GM18508 (cell line): ENCODE data around the gene EXOC4.

Source experiments
- ATAC-seq: cut with Tn5 transposase; IDR thresholded peaks from one replicate; pipeline ENCODE4 v1.9.1; 2021; ENCODE audit warnings: moderate number of reproducible peaks; ENCODE audit not compliant: insufficient read depth, unreplicated experiment

The EXOC4 gene

GRCh38 chr7:133409966-133410365 is 157.1 kb downstream of the EXOC4 start:
- ATAC-seq, result no peak

- no peak for ATAC-seq
Observed at GRCh38 chr7:133411395-133411794, 158.5 kb downstream of the EXOC4 start.

DNA sequence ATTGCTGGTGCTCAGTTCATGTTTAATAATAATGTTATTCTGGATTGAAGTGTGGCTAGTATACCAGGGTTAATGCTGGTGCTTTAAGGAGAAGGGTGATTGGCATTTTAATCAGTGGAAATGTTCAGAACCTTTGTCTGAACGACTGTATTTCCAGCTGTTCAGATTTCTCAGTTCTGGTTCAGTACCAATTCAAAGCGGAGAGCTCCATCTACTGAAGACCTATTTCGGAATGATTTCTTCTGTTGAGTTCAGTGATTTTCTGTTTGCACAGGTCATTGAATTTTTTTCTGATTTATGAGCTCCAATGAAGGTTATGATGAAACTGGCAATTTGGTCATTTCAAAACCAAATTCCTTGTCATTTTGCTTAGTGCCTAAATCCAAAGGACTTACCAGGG is 160.1 kb downstream of the EXOC4 start:
- no peak for ATAC-seq

GRCh38 chr7:133419041-133419440 is 166.2 kb downstream of the EXOC4 start:
- no peak for ATAC-seq

GRCh38 chr7:133423618-133424017 is 170.7 kb downstream of the EXOC4 start:
- no peak for ATAC-seq

DNA sequence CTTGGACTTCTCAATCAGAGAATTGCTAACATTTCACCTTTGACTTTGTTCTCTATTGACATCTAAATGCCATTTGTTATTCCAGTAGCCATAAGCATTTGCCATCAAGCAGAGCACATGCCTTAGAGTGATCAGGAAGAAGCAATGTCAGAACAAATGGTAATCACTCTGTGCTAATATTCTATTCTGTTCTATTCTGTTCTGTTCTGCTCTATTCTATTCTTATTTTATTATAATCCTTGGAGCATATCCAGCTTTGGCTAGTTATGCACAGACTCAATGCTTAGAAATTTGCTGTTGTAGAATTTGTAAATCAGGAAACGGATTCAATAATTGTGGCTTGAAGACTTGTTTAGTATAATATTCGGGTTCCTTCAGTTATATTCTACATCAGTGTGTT is 175.4 kb downstream of the EXOC4 start:
- no peak for ATAC-seq

- no peak for ATAC-seq
Observed at GRCh38 chr7:133428876-133429275, 176.0 kb downstream of the EXOC4 start.

DNA sequence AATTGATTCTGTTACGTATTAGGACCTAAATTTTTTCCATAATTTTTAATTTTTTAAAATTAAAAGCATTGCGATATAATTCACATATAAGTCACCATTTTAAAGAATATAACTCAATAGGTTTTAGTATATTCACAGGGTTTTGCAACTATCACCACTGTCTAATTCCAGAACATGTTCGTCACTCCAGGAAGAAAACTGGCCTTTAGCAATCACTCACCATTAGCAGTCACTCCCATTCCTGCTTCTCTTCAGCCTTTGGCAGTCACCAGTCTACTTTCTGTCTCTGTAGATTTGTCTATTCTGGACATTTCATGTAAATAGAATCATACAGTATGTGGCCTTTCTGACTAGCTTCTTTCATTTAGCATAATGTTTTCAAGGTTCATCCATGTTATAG is 176.5 kb downstream of the EXOC4 start:
- no peak for ATAC-seq

GRCh38 chr7:133431134-133431724 is 178.4 kb downstream of the EXOC4 start:
- no peak for ATAC-seq

DNA sequence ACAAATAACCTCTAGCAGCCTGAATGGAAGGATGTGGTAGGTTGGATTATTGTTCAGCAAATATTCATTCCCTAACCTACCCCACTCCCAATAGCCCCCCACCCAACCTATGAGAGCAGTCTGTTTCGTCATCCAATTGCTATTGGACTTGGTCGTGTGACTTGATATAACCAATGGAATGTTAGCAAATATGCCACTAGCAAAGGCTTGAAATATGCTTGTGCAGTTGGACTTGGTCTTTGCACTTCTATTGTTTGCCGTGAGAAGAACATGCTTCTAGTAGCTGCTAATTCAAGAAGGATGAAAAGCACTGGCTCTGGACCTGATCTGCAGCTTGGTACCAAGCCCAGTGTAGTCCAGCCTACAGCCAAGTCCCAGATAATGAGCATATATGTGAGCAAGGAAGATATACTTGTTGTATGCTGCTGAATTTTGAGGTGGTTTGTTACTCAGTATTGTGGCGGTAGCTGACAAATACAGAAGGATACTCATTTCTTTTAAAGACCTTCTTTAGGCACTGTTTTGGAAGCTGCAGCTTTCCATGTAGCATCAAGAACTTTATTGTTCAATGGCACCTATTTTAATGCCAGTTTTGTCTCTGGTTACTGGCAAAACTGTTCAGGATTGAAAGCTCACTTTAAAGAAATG is 180.4 kb downstream of the EXOC4 start:
- no peak for ATAC-seq

DNA sequence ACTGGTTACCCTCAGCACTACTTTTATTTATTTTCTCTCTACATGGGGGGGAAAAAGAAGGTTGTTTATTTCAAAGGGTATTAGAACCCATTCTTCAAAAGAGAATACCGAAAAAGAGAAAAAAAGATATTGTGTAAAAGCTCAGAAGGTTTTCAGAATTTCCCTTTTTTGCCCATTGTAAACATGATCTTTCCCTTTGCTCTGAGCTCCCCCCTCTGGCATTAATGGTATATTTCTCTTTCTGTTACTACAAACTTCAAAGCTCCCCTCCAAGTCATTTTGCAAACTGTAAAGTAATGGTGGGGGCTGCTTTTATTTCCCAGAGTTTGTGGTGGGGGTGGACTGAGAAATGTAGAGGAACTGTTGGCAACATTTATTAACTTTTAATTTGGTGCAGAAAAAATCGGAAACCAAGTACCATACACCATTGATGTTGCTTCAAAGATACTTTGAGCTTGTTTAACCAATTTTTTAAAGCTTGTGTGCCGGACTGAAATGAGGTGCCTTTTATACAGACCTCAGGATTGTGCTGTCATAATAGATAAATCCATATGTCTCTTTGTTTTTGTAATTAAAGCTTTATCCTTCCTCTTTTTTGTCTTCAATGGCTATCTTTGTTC is 181.5 kb downstream of the EXOC4 start:
- no peak for ATAC-seq

DNA sequence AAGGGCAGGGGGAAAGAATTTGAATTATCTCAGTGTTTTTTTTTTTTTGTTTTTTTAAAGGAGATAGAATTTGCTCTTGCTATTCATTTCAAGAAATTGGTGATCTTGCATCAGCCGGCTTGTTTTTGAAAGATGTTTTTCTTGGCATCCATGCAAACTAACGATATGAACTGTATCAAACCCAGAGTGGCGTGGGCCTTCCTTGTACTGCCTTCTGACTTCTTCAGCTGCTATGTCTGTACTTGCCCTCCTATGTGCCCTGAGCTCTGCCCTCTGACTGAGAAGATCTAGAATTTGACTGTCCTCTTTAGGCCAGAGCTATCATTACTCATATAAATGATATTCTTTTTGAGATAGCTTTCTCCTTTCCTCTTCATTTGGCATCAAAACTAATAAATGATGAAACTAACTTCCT is 183.1 kb downstream of the EXOC4 start:
- ATAC-seq, result no peak

GRCh38 chr7:133437544-133437943 is 184.7 kb downstream of the EXOC4 start:
- ATAC-seq, result no peak

DNA sequence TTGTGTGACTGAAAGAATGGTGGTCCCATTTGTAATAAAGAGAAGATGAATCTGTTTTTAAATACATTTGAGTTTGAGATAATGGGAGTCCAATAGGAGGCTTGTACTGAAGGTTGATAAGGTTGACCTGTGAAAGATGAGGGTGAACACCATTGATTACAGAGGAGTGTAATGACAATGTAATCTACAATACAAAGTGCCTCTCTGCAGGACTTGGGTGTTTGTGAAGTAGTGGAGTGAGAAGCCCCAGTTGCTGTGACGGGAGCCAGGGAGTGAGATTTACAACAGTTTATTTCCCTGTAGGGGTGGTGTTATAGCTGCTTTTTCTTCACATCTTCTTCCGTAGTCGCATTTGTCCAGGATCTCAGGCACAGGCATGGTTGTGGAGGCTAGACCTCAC is 189.9 kb downstream of the EXOC4 start:
- ATAC-seq, result no peak

DNA sequence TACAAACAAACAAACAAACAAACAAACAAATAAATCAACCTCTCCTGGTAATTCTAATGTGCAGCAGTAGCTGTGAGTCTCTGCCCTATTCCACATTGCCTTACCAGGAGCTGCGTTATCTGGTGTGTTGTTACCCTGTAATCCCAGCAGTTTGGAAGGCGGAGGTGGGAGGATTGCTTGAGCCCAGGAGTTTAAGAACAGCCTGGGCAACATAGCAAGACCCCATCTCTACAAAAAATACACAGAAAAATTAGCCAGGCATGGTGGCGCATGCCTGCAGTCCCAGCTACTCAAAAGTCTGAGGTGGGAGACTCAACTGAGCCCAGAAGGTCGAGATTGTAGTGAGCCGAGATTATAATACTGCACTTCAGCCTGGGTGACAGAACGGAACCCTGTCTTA is 192.7 kb downstream of the EXOC4 start:
- no peak for ATAC-seq

- ATAC-seq, result no peak
Observed at GRCh38 chr7:133448012-133448411, 195.1 kb downstream of the EXOC4 start.

- no peak for ATAC-seq
Observed at GRCh38 chr7:133452577-133452976, 199.7 kb downstream of the EXOC4 start.

DNA sequence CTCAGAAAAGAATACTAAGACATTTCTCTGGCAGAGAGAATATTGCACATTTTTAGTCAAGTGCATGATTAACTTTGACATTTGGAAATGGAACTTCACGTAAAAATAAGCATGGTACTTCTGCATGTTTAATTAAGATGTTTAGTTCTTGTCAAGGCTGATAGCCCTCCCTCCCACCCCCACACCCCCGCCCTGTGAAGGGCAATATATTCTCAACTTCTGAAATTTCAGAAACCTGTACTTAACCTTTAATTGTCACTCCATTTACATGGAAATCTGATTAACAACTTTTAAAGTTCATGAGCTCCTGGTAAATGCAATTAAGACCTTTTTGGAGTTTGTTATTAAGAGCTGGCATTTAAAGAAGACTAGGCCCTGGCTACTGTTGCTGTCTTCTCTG is 205.8 kb downstream of the EXOC4 start:
- ATAC-seq, result no peak

- no peak for ATAC-seq
Observed at GRCh38 chr7:133461421-133461820, 208.5 kb downstream of the EXOC4 start.

DNA sequence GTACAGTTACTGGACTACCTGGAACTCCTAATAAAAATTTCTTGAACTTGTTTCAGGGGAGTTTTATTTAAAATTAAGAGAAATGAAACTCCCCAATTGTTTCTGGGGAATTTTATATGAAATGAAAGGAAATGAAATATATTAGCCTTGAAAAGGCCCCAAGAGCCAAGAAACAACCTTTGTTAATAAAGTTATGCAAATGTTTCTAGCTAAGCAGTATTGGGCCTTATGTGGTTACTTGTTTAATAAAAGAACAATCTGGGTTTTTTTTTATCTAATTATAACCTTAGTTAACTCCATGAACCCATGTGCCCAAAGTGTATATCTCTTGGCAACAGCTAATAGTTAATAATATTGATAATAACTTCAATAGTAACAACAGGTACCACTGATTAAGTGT is 222.8 kb downstream of the EXOC4 start:
- no peak for ATAC-seq

- ATAC-seq, result no peak
Observed at GRCh38 chr7:133477791-133478190, 224.9 kb downstream of the EXOC4 start.

DNA sequence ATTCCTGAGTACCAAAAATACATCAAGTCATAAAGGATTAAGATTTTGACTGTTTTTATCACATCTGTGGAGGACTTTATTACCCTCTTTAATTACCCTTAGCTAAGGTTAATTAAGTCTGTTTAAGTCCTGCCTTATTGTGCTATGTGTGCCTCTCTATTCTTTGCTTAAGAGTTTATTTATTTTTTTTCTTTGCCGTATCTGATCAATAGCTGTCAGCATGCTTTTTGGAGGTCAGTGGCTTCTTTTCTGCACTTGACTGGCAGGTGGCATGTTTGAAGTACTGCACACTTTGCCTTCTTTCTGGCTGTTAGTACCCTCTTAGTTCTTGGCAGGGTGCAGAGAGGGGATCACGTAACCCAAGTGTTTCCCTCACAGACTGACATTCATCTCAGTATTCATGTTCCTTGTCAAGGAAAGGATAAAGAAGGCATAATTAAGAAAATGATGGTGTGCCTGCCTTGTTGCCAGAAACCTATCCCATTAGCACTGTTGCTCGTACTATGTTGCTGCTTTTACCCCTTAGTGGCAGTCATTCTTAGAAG is 225.8 kb downstream of the EXOC4 start:
- ATAC-seq, result no peak
